HUES6 (cell line): ENCODE data around the gene SOBP.

Experiments
- H3K27ac ChIP-seq: 2 replicates; pipeline ENCODE4 v1.7.0; 2013; ENCODE audit warnings: low read depth, mild to moderate bottlenecking, low read length, inconsistent platforms
- H3K27me3 ChIP-seq: 2 replicates; pipeline ENCODE4 v1.6.1; 2013; ENCODE audit warnings: low read length; ENCODE audit not compliant: control insufficient read depth, insufficient read depth
- H3K36me3 ChIP-seq: 2 replicates; pipeline ENCODE4 v1.6.1; 2013; ENCODE audit warnings: low read length; ENCODE audit not compliant: control insufficient read depth, insufficient read depth
- H3K4me1 ChIP-seq: 2 replicates; pipeline ENCODE4 v1.6.1; 2013; ENCODE audit warnings: low read length; ENCODE audit not compliant: control insufficient read depth, insufficient read depth
- H3K4me3 ChIP-seq: 2 replicates; pipeline ENCODE4 v1.5.1; 2013; ENCODE audit warnings: low read depth, low read length
- H3K9ac ChIP-seq: one replicate; pipeline ENCODE4 v1.6.1; 2013; ENCODE audit warnings: mild to moderate bottlenecking, low read length
- H3K9me3 ChIP-seq: 2 replicates; pipeline ENCODE4 v1.6.1; 2013; ENCODE audit warnings: low read depth, low read length; ENCODE audit not compliant: control insufficient read depth, insufficient read depth

The SOBP gene

DNA sequence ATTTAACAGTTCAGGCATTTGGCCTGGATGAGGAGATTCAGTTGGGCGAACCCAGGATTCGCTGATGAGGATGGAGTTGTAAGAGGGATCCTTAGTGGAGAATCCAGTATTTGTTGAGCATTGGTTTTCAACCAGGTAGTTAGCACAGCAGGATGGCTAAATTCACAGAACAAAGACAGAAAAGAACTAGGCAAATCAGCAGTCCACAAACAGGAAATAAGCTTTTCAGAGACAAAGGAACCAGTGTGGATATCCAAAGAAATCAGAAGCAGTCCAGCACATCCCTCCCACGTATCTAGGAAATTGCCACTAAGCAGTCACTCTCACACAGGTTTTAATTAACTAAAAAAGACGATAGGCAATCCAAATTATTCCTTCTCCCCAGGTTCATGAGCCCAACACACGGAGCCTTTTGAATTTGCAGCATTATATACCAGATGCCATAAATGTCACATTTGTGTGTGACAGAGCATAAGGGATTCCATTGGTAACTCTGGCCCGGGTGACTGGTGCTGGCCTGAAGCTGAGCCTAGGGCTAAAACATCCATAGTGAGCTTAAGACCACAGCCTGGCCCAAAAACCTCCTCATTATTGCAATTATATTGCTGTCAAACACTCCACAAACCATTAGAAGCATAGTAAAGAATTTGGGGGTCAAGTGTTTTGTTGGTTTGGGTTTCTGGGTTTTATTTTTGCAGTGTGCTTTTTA lies 131.5 kb downstream of the SOBP start:
- Histone ChIP-seq H3K9me3 (no peaks in the 10 kb centered on the region), H3K27me3 (no peaks in the 10 kb centered on the region), H3K27ac (no peak overlapping the region), H3K4me3 (no peak overlapping the region), H3K9ac (no peak overlapping the region), H3K36me3 (no peaks in the 10 kb centered on the region), H3K4me1 (peaks cover 29% of the 10 kb centered on the region)

DNA sequence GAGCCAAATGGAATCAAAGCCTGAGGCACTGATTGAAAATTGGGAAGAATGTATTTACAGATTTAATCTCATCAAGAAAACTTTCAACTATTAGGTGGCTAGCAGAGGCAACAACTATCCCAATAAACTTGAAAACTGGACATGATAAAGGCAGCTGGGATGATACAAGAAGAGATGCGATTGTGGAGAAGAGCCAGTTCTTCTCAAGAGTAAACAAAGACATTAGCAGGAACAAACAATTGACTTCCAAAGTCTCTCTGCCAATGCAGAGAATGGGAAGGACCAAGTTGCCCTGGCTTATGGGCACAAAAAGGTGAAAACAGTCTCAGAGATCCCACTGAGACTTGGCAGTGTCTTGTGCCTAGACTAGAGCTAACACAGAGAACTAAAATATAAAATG lies 132.4 kb downstream of the SOBP start:
- Histone ChIP-seq H3K4me1 (peaks cover 20% of the 10 kb centered on the region), H3K9ac (no peak overlapping the region), H3K27me3 (no peaks in the 10 kb centered on the region), H3K36me3 (no peaks in the 10 kb centered on the region), H3K9me3 (no peaks in the 10 kb centered on the region), H3K27ac (no peak overlapping the region), H3K4me3 (no peak overlapping the region)

DNA sequence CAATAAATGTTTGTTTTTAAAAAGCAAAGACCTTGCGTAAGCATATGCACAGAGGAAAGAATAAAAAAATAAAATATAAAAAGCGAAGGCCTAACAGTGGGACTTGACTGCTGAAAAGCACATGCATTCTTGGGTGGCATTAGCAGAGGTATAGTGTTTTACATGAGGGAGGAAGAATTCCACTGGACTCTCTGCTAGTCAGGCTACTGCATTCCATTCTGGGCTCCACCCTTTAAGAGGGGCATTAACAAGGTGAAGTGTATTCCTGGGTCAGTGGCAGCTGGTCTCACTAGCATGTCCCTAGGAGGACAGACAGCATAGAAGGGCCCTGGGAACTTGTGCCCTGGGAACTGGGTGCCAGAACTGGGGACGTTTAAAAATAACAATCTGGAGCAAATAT lies 134.1 kb downstream of the SOBP start:
- Histone ChIP-seq H3K27ac (no peak overlapping the region), H3K4me1 (peaks cover 19% of the 10 kb centered on the region), H3K9me3 (no peaks in the 10 kb centered on the region), H3K36me3 (no peaks in the 10 kb centered on the region), H3K9ac (no peak overlapping the region), H3K4me3 (no peak overlapping the region), H3K27me3 (no peaks in the 10 kb centered on the region)

DNA sequence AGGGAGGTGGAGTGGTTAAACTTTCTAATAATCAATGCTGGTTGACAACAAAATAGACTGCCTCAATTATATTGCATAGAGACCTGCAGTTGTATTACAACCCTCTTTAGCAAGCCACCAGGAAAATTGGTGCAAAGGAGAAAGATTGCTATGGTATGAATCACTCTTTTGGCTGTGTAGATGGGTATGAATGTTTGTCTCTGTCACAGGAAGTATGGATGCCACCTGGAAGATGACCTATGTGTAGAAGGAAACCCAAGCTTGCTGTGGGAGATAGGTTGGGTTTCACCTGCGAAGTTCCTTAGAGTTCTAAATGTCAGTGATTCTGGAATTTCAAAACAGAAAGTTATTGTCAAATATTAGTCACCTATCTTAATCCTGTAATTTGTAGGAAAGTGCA lies 134.6 kb downstream of the SOBP start:
- Histone ChIP-seq H3K9me3 (no peaks in the 10 kb centered on the region), H3K4me3 (no peak overlapping the region), H3K9ac (no peak overlapping the region), H3K27ac (no peak overlapping the region), H3K27me3 (no peaks in the 10 kb centered on the region), H3K4me1 (peaks cover 19% of the 10 kb centered on the region), H3K36me3 (no peaks in the 10 kb centered on the region)

DNA sequence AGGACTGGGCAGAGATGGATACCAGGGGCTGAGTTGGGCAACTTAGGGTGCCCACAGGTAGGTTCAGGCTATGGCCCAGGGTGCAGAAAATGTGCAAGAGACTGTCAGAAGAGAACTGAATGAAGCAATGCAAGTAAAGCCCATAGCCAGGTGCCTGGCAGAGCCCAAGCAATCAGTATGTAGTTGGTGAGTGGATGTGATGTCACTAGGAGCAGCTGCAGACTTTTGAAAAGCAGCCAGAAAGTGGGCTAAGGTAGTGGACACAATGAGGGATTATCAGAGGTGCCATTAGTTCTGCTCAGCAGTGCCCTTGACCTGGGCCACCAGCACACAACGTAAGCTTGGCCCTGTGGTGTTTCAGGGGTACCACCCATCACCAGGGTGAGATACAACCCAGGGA lies 135.3 kb downstream of the SOBP start:
- no peaks in the 10 kb centered on the region for H3K9me3 ChIP-seq
- H3K27ac ChIP-seq: no peak overlapping the region
- H3K4me3 ChIP-seq: no peak overlapping the region
- no peaks in the 10 kb centered on the region for H3K36me3 ChIP-seq
- H3K4me1 ChIP-seq: peaks cover 19% of the 10 kb centered on the region
- no peaks in the 10 kb centered on the region for H3K27me3 ChIP-seq
- no peak overlapping the region for H3K9ac ChIP-seq

DNA sequence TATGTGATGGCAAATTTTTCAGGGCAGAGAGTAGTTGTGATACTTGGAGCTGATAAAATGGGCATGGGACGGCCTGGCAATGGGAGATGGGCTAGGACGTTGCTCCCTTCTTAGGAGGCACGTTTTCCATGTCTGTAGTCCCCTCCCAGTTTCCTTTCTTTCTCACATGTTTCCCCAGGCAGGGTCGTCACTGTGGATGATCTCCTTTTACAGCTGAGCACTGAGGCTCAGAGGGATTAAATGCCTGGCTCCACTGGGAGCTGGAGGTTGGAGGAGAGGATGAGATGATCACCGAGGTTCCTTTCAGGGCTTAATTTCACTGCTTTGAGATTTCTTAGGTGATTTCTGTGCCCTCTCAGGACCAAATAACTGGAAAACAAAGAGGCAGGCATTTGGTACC lies 136.7 kb downstream of the SOBP start:
- Histone ChIP-seq H3K9ac (no peak overlapping the region), H3K4me3 (no peak overlapping the region), H3K36me3 (no peaks in the 10 kb centered on the region), H3K9me3 (no peaks in the 10 kb centered on the region), H3K27me3 (no peaks in the 10 kb centered on the region), H3K4me1 (peaks cover 10% of the 10 kb centered on the region), H3K27ac (no peak overlapping the region)

DNA sequence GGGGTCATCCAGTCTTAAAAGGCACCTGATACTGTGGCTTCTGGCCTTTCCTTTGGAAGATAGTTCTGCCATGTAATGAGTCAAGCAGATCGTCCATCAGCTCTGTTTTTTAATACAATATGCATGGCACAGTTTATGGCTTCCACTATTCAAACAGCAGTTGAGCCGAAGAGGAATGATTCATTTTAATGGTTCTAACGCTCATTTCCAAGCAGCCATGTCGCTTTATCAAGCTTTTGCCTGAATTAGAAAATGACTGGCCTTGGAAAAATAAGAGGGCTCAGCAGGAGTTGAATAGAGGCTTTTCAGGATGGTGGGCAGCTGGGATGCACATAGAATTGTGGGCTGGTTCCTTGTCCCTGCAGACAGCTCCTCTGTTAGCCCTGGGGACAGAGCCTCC lies 138.1 kb downstream of the SOBP start:
- no peak overlapping the region for H3K27ac ChIP-seq
- H3K4me3 ChIP-seq: no peak overlapping the region
- peaks cover 8% of the 10 kb centered on the region for H3K27me3 ChIP-seq
- H3K4me1 ChIP-seq: peaks cover 9% of the 10 kb centered on the region; the same call in 1 of the 2 replicates
- H3K36me3 ChIP-seq: no peaks in the 10 kb centered on the region
- H3K9me3 ChIP-seq: no peaks in the 10 kb centered on the region
- no peak overlapping the region for H3K9ac ChIP-seq

DNA sequence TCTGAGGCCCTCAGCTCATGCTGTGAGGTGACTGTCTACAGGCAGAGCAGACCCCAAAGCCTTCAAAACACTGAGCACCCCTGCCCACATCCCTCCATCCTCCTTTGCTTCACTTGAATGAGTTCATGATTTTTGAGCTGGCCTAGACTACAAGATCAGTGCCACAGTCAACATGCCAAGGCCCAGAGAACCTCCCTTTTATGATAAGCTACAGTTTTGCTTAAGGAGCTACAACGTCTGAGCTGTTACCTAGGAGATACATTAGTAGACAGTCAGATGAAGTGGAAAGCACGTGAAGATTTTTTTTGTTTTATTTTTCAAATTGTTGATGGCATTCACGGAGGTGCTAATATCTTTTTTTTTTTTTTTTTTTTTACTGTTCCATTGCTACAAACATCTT lies 139.0 kb downstream of the SOBP start:
- H3K9me3 ChIP-seq: no peaks in the 10 kb centered on the region
- H3K27me3 ChIP-seq: peaks cover 17% of the 10 kb centered on the region
- H3K27ac ChIP-seq: no peak overlapping the region
- H3K9ac ChIP-seq: no peak overlapping the region
- H3K36me3 ChIP-seq: no peaks in the 10 kb centered on the region
- no peak overlapping the region for H3K4me3 ChIP-seq
- H3K4me1 ChIP-seq: peaks cover 9% of the 10 kb centered on the region; the same call in 1 of the 2 replicates

DNA sequence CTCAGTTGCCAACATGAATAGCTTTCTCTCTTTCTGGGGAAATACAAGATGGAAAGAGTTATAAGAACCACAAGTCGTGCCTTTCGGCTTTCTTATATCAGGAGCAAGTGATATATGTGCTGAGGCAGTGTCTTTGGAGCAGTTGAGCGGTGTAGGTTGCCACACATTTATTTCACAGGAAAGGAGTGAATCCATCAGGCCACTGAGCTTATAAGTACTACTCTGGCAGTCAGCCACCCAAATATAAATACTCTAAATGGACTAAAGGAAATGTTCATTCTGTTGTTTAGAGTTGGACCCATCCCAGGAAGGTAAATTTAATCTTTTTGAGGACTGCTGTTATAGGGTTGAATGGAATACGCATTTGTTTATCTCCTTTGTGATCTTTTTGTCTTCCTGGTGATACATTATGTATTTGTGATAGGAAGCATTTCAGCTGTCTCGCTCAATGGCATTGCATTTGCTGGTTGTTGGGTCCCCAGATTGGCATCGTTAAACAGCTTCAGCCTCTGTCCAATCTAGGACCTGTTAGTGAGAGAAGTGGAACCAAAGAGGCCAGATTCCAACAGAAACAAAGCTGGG lies 139.7 kb downstream of the SOBP start:
- Histone ChIP-seq H3K4me3 (no peak overlapping the region), H3K9me3 (no peaks in the 10 kb centered on the region), H3K27ac (no peak overlapping the region), H3K9ac (no peak overlapping the region), H3K27me3 (peaks cover 24% of the 10 kb centered on the region), H3K36me3 (no peaks in the 10 kb centered on the region), H3K4me1 (peaks cover 9% of the 10 kb centered on the region; the same call in 1 of the 2 replicates)

DNA sequence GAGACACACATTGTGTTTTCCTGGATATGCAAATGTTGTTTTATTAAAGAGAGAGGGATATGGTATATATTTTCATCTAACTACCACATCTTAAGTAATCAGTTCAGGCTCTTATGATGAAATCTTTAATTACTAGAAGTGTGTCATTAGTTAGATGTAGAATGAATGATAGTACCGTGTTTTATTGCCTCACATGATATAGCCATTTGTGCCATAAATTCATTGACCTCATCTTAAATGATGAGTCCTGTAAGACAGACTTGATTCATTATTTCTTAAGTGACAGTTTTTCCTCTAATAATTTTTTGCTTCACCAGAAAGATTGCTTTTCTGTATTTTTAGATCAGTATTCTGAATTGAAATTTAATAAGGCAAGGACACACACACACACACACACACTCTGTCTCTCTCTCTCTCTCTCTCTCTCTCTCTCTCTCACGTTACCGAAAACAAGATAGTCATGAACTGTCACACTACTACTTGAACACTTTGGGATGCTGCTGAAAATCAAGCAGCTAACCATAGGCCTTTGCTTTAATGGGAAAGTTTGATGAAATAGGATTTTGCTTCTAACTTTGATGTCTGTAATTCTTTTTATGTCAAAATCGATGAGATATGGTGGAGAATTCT lies 140.5 kb downstream of the SOBP start:
- Histone ChIP-seq H3K4me3 (no peak overlapping the region), H3K27ac (no peak overlapping the region), H3K27me3 (peaks cover 31% of the 10 kb centered on the region), H3K9me3 (no peaks in the 10 kb centered on the region), H3K4me1 (peaks cover 9% of the 10 kb centered on the region; the same call in 1 of the 2 replicates), H3K9ac (no peak overlapping the region), H3K36me3 (no peaks in the 10 kb centered on the region)

DNA sequence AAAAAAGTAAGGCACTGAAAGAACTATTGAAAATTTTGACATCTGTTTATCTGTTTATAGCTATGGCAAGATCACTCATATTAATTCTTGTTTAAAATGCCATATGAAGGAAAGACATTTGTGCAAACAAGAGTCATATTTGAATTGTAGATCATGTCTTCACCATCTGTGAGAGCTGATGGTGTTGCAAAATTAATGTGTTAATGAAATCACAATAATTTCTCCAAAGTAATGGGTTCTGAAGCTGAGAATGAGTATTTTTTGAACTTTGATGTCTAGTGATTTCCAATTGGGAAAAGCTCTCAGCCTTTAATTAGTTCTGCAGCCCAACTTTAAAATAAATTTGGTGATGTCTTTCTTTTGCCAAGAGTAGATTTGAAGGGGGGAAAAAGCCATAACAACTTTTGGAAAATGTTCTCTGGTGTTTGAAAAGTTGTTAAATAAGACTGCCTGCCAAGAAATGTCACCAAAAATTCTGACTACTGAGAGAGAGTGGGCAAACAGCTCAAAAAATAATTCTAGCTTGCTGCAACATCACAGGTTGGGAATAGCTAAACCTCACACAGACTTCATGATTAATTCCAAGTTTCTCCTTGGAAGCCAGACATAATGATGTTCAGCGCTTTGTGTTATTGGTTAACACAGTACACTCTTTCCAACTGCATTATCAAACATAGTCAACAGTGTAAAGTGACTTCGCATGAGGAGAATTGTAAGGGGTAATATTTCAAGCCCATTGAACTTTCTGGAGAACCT lies 142.6 kb downstream of the SOBP start:
- Histone ChIP-seq H3K4me3 (no peak overlapping the region), H3K27ac (no peak overlapping the region), H3K9ac (no peak overlapping the region), H3K27me3 (peaks cover 36% of the 10 kb centered on the region), H3K9me3 (no peaks in the 10 kb centered on the region), H3K4me1 (peaks cover 9% of the 10 kb centered on the region; the same call in 1 of the 2 replicates), H3K36me3 (no peaks in the 10 kb centered on the region)
